HG03469 (cell line): ENCODE data around the gene NTN5.
A peak's percentile ranks its signal among the peaks of the same experiment; 100 is the strongest.
"Not testable (repeated sequence)": the region's sequence is repeated elsewhere in the genome, so short reads cannot be mapped to it uniquely, and the experiment has no call there.

Experiments used
- ATAC-seq: cut with Tn5 transposase; IDR thresholded peaks from one replicate; pipeline ENCODE4 v1.9.1; 2021; ENCODE audit warnings: mild to moderate bottlenecking, moderate library complexity, moderate number of reproducible peaks; ENCODE audit not compliant: unreplicated experiment

Gene NTN5

DNA sequence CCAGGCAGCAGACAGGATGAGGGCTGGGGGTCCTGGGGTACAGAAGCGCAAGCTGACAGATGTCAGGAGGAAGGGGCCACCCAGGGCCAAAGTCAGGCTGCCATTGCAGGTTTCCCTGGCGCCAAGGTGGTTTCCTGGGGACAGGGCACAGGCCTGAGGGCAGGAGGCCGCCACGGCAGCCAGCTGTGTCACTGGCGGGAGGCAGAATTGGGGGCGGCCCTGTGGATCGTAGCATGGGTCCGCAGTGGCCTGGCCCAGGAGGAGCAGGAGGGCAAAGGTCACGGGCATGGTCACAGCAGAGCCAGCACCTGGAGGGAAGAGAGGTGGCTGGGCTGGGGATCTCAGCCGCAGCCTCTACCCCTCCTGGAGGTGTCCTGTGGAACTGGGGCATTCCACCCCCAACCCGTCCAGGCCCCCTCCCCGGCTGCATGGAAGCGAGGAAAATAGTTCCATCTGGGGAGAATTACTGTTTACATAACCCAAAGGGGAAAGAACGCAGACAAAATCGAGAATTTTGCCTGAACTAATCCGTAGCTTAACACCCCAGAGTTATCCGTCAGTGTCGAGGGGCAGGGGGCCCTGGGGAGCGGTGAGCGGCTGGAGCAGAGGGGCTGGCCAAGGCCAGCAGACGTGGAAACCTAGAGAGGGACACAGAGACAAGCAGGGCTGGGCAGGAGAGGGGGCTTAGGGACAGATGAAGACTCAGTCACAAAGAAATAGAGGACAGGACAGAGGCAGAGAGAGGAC lies 1.9 kb downstream of the NTN5 start:
- ATAC-seq, result no peak

- no peak for ATAC-seq
These were observed 2.7 kb downstream of the NTN5 start for GRCh38 chr19:48669903-48670668.

DNA sequence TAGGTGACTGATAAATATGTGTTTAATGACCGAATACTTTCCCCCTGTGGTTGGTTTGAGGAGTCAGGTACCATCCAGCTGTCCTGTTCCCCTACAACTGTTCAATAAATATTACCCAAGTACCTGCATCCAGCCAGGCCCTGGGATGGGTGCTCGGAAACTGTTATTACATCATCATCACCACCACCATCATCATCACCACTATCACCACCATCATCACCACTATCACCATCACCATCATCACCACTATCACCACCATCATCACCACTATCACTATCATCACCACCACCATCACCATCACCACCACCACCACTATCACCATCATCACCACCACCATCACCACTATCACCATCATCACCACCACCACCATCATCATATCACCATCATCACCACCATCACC lies 4.1 kb downstream of the NTN5 start:
- ATAC-seq, result no peak

- no peak for ATAC-seq
These were observed 4.5 kb downstream of the NTN5 start for GRCh38 chr19:48668332-48668731.

- ATAC-seq, result no peak
These were observed 7.0 kb downstream of the NTN5 start for GRCh38 chr19:48665786-48666185.

DNA sequence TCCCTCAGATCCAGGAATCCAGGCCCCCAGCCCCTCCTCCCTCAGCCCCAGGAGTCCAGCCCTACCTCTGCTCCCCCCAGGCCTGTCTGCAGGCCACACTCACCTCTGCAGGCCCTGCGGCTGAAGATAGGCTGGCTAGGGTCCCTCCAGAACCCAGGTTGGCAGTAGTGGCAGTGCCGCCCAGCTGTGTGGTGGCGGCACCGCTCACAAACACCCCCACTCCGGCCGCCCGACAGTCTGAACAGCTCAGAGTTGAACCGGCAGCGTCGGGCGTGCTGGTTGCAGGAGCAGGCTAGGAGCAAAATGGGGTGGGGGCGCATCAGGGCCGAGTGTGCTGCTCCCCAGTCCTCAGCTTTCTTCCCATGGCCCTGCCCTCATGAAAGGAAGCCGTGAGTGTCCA lies 8.3 kb downstream of the NTN5 start:
- ATAC-seq, result no peak

DNA sequence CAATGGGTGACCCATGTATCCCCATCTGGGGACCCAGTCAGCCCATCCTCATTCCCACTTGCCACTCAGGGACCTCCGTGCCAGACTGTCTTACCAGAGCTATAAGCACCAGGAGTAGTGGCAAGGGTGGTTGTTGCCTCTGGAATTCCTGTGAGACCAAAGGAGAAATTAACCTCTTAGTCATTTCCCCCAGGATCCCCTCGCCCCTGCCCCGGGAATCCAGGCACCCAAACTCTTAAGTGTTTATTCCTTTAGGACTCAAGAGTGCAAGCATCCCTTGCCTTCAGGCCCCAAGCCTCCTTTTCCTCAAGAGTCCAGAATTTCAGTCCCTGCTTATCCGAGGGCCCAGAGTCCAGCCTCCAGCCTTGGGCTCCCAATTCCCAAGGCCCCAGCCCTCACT lies 9.2 kb downstream of the NTN5 start:
- no peak for ATAC-seq

DNA sequence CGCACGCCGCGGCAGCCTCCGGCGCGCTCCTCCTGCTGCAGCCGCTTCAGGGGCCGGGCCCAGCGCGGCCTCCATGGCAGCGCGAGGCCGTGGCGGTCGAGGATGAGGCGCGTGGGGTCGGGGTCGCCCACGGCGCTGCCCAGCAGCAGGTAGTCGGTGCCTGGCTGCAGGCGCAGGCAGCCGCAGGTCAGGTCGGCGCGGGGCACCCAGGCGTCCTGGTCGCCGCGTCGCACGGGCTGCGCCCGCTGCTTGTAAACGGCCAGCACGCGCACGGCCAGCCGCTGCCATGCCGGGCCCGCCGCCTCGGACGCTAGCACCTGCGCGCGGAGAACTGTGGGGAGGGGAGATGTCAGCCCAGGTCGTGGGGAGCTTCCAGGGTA lies 11.1 kb downstream of the NTN5 start:
- ATAC-seq, result no peak

- peak; percentile 47 for ATAC-seq
These were observed 11.7 kb downstream of the NTN5 start for GRCh38 chr19:48660852-48661710.

DNA sequence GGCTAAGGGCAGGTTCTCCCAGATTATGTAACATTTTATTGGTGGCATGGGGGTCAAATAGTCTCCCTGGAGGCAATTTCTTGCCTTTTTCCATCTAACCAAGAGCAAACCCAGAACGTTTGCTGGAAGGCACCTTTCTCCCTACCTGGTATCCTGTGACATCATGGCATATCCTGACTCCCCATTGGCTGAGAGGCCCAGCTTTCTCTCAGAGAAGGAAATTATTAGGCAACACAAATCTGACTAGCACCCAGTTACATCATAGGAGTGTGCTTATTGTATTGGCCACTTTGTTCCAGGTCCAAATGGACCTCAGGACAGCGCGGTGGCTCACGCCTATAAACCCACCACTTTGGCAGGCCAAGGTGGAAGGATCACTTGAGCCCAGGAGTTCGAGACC lies 13.0 kb downstream of the NTN5 start:
- ATAC-seq, result no peak

GRCh38 chr19:48658483-48658882 lies 14.3 kb downstream of the NTN5 start:
- ATAC-seq, result no peak

- ATAC-seq, result not testable (repeated sequence)
These were observed 15.0 kb downstream of the NTN5 start for GRCh38 chr19:48657828-48658227.

- no peak for ATAC-seq
These were observed 15.9 kb downstream of the NTN5 start for GRCh38 chr19:48656840-48657474.

DNA sequence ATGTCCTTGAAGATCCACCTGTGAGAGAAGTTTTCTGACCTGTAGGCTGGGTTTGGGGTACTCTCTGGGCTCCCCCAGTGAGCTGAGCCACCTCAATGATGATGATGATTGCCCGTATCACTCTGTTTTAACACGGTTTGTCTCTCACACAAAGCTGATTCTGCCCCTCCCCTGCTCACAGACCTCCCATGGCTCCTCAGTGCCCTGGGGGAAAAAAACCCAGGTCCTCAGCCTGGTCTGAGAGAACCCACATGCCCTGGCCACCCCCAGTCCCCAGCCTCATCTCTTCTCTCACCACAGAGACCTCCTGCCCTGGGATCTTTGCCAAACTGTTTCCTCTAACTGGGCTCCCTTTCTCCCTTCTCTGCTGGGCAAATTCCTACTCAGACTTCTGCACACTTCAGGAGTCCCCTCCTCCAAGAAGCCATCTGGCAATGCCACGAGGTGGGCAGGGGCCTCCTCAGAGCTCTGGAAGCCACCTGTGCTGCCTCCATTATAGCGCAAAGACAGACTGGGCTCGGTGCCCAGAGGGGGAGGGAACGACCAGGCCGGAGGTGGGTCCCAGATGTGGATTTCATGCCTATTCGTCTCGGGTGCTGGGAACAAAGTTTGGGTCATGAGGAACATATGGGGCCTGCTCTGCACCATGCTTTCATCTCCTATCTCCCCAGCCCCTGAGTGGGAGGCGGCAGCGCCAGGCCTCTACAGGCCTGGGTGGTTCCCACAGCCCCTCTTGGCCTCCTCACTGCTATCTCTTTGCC lies 18.3 kb downstream of the NTN5 start:
- ATAC-seq, result no peak

DNA sequence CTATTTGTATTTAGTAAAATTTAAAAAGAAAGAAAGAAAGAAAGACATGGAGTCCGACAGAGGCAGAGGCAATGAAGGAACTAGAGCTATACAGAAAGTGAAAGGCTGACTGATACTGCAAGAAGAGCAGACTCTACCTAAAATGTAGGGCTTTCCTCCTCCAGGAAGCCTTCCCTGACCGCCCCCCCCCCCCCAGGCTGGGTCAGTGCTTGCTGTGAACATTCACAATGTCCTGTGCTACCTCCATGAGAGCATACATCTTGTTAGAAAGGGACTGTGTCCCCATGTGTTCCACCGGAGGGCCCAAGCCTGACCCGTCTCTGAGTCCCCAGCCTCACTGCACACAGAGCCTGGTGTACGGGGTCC lies 21.2 kb downstream of the NTN5 start:
- no peak for ATAC-seq

- ATAC-seq, result no peak
These were observed 21.7 kb downstream of the NTN5 start for GRCh38 chr19:48650974-48651682.

DNA sequence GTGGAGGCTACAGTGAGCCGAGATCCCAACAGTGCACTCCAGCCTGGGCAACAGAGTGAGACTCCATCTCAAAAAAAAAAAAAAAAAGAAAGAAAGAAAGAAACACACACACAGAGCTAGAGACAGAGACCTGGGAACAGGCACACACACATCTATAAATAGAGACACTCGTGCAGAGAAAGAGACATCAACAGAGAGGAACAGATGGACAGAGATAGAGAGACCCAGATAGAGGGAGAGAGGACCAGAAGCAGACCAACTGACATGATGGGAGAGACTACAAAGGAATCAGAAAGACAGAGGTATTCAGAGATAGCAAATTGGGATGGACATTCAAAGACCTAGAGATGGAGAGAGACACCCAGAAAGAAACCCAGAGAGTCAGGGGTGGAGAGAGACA lies 24.7 kb downstream of the NTN5 start:
- ATAC-seq, result no peak

- no peak for ATAC-seq
These were observed 26.0 kb downstream of the NTN5 start for GRCh38 chr19:48646722-48647216.

DNA sequence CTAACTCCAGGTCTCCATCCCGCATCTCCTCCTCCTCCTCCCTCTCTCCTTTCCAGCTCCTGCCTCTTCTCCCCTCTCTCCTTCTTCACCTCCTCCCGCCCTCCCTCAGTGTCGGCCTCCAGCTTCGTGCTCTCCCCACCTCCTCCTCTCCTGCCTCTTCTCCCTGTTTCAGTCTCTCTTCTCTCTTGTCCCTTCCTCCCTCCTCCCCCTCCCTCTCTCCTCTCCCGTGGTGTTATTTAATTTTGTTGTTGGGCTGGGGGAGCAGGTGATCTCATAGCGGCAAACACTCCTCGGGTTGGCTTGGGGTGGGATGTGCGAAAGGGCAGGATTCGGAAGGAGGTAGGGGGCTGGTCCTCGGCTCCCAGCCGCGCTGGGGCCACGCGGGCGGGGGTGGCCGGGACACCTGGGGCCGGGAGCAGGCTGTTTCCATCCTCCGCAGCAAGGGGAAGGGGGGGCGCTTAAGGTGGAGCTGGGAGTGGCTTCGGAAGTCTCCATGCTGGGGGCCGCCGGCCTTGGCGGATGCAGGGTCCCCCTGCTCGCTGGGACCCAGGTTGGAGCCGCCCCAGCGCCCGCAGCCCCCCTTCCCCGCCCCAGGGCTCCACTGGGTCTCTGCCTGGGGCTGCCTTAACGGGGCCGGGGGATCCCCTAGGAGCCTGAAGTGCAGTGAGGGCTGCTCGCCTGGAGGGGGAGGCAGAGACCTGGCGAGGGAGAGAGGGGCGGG lies 26.7 kb downstream of the NTN5 start, which contains the start of gene CA11:
Gene CA11, minus strand, starts transcription at position 187 of the 721 bp plus-strand sequence. CDS start 555 bp downstream, outside the sequence.
- ATAC-seq, result no peak
